MM.1S (cell line): ENCODE results near the gene MYH8.

Experiments
- DNase-seq: peaks from one replicate; pipeline ENCODE4 v3.0.0-alpha.2; 2015
- H2AFZ ChIP-seq: fragments of 300-600 bp; sonication (generic); 2 replicates; pipeline ENCODE4 v1.6.0; 2016; ENCODE audit warnings: antibody characterized with exemption, low read length
- H3F3A ChIP-seq: fragments of 300-600 bp; sonication (generic); 2 replicates; pipeline ENCODE4 v1.6.1; 2016; ENCODE audit warnings: mild to moderate bottlenecking, antibody characterized with exemption, low read length, moderate library complexity, mixed read lengths; ENCODE audit not compliant: insufficient read depth
- H3K27ac ChIP-seq: fragments of 300-600 bp; sonication (generic); 2 replicates; pipeline ENCODE4 v1.5.1; 2016; ENCODE audit warnings: mild to moderate bottlenecking, low read length
- H3K27me3 ChIP-seq: fragments of 300-600 bp; sonication (generic); replicated peaks from 2 replicates; pipeline ENCODE4 v1.6.0; 2016; ENCODE audit warnings: low read length; ENCODE audit not compliant: insufficient read depth
- H3K36me3 ChIP-seq: fragments of 300-600 bp; sonication (generic); replicated peaks from 2 replicates; pipeline ENCODE4 v1.6.1; 2016; ENCODE audit warnings: mild to moderate bottlenecking, low read length, mixed read lengths; ENCODE audit not compliant: insufficient read depth
- H3K4me1 ChIP-seq: fragments of 300-600 bp; sonication (generic); 2 replicates; pipeline ENCODE4 v1.6.1; 2016; ENCODE audit warnings: low read length, mixed read lengths
- H3K4me2 ChIP-seq: fragments of 300-600 bp; sonication (generic); 2 replicates; pipeline ENCODE4 v1.6.0; 2016; ENCODE audit warnings: low read depth, low read length
- H3K4me3 ChIP-seq: fragments of 300-600 bp; sonication (generic); 2 replicates; pipeline ENCODE4 v1.5.1; 2016; ENCODE audit warnings: low read length, mixed read lengths
- H3K79me2 ChIP-seq: fragments of 300-600 bp; sonication (generic); 2 replicates; pipeline ENCODE4 v1.6.1; 2016; ENCODE audit warnings: mixed run types, low read length, mixed read lengths
- H3K9ac ChIP-seq: fragments of 300-600 bp; sonication (generic); 2 replicates; pipeline ENCODE4 v1.6.1; 2016; ENCODE audit warnings: low read length, mixed read lengths
- H3K9me2 ChIP-seq: fragments of 300-600 bp; sonication (generic); replicated peaks from 2 replicates; pipeline ENCODE4 v1.6.1; 2016; ENCODE audit warnings: mild to moderate bottlenecking, low read length, mixed read lengths; ENCODE audit not compliant: insufficient read depth
- H3K9me3 ChIP-seq: fragments of 300-600 bp; sonication (generic); replicated peaks from 2 replicates; pipeline ENCODE4 v1.6.1; 2016; ENCODE audit warnings: mild to moderate bottlenecking, low read length, mixed read lengths; ENCODE audit not compliant: insufficient read depth
- H4K20me1 ChIP-seq: fragments of 300-600 bp; sonication (generic); 2 replicates; pipeline ENCODE4 v1.6.1; 2016; ENCODE audit warnings: mild to moderate bottlenecking, low read length, moderate library complexity, mixed read lengths; ENCODE audit not compliant: insufficient read depth
- EZH2 ChIP-seq: fragments of 300-600 bp; sonication (generic); optimal IDR thresholded peaks from 2 replicates; pipeline ENCODE3; 2017; ENCODE audit warnings: low read depth, mild to moderate bottlenecking, antibody characterized with exemption, low read length, mixed read lengths
- EZH2phosphoT487 ChIP-seq: fragments of 300-600 bp; sonication (generic); IDR thresholded peaks from 2 replicates; pipeline ENCODE4 v1.6.1; 2018; ENCODE audit warnings: antibody characterized with exemption, low read length
- TF ChIP-seq, protein P1 (sequence below): fragments of 300-600 bp; sonication (generic); IDR thresholded peaks from 2 replicates; pipeline ENCODE4 v1.5.1; 2016; ENCODE audit warnings: antibody characterized with exemption, low read length, mixed read lengths

MYH8 gene

DNA sequence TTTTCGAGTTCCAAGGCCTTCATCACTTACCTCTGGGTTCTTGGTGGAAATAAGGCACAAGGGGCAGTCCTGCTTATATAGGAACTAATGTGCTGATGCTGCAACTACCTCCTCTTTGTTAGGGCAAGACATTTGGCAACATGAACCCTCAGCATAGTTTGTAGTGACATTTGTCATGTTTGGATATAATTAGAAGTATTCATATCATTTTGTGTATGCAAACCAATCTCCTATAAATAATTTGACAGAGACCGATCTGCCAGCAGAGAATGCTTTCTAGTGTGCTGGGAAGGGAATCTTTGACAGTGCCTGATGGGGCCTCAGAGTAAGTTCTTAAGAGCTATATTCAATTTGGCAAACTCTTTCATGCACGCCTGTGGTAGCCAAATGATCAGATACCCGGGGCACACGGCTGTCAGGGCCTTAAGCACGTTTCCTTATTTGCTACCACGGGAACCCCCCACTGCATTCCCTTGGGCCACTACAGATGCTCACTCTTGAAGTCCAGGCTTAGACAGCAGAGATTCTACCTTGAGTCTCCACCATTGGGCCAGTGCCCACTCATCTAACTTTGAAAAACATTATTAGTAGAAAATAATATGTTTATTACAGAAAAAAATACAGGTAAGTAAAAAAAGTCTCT, at the start of gene MYH8:
Gene MYH8, minus strand, starts transcription at position 51 of the 643 bp plus-strand sequence. CDS start 1,723 bp downstream, outside the sequence.
- Histone ChIP-seq H3K36me3 (no peaks in the 10 kb centered on the region), H3K79me2 (no peaks in the 10 kb centered on the region), H3K27me3 (no peaks in the 10 kb centered on the region), H3K9me3 (no peaks in the 10 kb centered on the region), H3K9me2 (no peaks in the 10 kb centered on the region), H2AFZ (no peak within 1 kb of the TSS), H3K4me3 (no peak within 1 kb of the TSS), H3K4me1 (no peaks in the 10 kb centered on the region), H3K27ac (no peak within 1 kb of the TSS), H4K20me1 (no peaks in the 10 kb centered on the region), H3K4me2 (no peak within 1 kb of the TSS), H3F3A (no peaks in the 10 kb centered on the region), H3K9ac (no peak within 1 kb of the TSS)
- TF ChIP-seq EZH2phosphoT487: no peak
- TF ChIP-seq, protein P1, sequence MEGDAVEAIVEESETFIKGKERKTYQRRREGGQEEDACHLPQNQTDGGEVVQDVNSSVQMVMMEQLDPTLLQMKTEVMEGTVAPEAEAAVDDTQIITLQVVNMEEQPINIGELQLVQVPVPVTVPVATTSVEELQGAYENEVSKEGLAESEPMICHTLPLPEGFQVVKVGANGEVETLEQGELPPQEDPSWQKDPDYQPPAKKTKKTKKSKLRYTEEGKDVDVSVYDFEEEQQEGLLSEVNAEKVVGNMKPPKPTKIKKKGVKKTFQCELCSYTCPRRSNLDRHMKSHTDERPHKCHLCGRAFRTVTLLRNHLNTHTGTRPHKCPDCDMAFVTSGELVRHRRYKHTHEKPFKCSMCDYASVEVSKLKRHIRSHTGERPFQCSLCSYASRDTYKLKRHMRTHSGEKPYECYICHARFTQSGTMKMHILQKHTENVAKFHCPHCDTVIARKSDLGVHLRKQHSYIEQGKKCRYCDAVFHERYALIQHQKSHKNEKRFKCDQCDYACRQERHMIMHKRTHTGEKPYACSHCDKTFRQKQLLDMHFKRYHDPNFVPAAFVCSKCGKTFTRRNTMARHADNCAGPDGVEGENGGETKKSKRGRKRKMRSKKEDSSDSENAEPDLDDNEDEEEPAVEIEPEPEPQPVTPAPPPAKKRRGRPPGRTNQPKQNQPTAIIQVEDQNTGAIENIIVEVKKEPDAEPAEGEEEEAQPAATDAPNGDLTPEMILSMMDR: no peak
- no peak for TF ChIP-seq EZH2
- DNase-seq: no peak

DNA sequence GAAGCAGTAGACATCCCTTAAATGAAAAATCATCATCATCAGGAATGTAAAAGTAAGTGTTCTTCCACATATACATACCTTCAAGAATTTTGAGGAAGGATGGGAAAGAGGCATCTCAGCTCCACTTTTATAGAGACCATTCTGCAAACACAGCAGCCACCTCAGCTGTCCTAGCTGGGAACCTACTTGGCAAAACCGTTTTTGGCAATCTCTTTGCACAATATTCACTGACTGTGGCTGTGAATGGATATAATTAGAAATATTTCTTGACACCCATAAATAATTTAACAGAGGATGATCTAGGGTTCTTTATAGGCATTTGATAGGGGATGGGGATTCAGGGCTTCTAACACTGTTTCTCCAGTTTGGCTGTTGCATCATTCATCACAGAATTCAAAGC, 47.7 kb upstream of the MYH8 start, which contains the start of gene MYH4:
Gene MYH4, minus strand, starts transcription at position 101 of the 400 bp plus-strand sequence. CDS start 2,814 bp downstream, outside the sequence.
- TF ChIP-seq EZH2phosphoT487 (no peak), EZH2 (no peak)
- TF ChIP-seq, protein P1: no peak
- no peaks in the 10 kb centered on the region for H3K79me2 ChIP-seq
- DNase-seq: no peak
- no peaks in the 10 kb centered on the region for H3K27me3 ChIP-seq
- no peak within 1 kb of the TSS for H3K9ac ChIP-seq
- no peak within 1 kb of the TSS for H3K4me2 ChIP-seq
- no peaks in the 10 kb centered on the region for H3K9me3 ChIP-seq
- H3K4me1 ChIP-seq: no peaks in the 10 kb centered on the region
- H3K9me2 ChIP-seq: no peaks in the 10 kb centered on the region
- no peaks in the 10 kb centered on the region for H3K36me3 ChIP-seq
- H3K27ac ChIP-seq: no peak within 1 kb of the TSS
- no peak within 1 kb of the TSS for H2AFZ ChIP-seq
- H4K20me1 ChIP-seq: no peaks in the 10 kb centered on the region
- H3F3A ChIP-seq: no peaks in the 10 kb centered on the region
- no peak within 1 kb of the TSS for H3K4me3 ChIP-seq

DNA sequence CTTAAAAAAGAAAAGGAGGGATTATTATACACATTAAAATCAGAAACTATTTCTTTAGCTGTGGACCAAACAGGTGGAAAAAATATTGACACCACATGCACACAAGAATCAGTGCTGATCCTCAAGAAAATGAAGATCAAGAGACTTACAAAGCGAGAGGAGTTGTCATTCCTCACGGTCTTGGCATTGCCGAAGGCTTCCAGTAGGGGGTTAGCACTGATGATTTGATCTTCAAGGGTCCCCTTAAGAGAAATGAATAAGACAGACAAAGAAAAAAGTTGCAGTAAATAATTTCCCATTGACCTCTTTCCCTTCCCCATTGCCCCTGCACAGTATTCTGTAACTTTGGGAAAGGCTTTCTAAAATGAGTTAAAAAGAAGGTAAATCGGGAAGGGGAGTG, 41.7 kb upstream of the MYH8 start:
- H3K36me3 ChIP-seq: no peaks in the 10 kb centered on the region
- no peak for TF ChIP-seq EZH2phosphoT487
- TF ChIP-seq, protein P1: no peak
- TF ChIP-seq EZH2: no peak

More for the DNA sequence above, 41.7 kb upstream of the MYH8 start:
- no peak overlapping the region for H3K27ac ChIP-seq
- no peaks in the 10 kb centered on the region for H4K20me1 ChIP-seq
- no peaks in the 10 kb centered on the region for H3F3A ChIP-seq
- H3K4me3 ChIP-seq: no peak overlapping the region
- H3K9me3 ChIP-seq: no peaks in the 10 kb centered on the region
- no peaks in the 10 kb centered on the region for H3K27me3 ChIP-seq
- no peaks in the 10 kb centered on the region for H3K4me1 ChIP-seq
- H3K79me2 ChIP-seq: no peaks in the 10 kb centered on the region
- H3K4me2 ChIP-seq: no peak overlapping the region
- no peaks in the 10 kb centered on the region for H3K9me2 ChIP-seq
- H2AFZ ChIP-seq: no peak overlapping the region
- no peak overlapping the region for H3K9ac ChIP-seq
- no peak for DNase-seq
